ENCODE data around the gene AUH. TPM values are rescaled to one million over a fixed set of nuclear protein-coding genes. Genes with fewer than 3 reads are reported as not detected.

AUH gene
- total and polyA plus RNA-seq, 9 of the 15 experiments (the other 6 are each of a cell fraction or from before 2014, with no cell fraction given): 3.4 to 29.0 (median 10.1) TPM

GRCh38 chr9:91395106-91395552 is 33.4 kb upstream of the AUH start:
- Histone ChIP-seq H3K9me1 (ENCODE audit: control insufficient read depth, insufficient read depth, low read length) (no peaks in the 10 kb centered on the region), H3K4me3 (no peak overlapping the region), H3K27me3 (ENCODE audit: control insufficient read depth in 2 of 2, insufficient read depth in 2 of 2, low read length in 2 of 2) (no peaks in the 10 kb centered on the region), H3K79me2 (ENCODE audit: control insufficient read depth, insufficient read depth, low read length) (no peaks in the 10 kb centered on the region), H3K9ac (ENCODE audit: insufficient read depth in 1 of 2, low read depth in 2 of 2, low read length in 2 of 2) (no peak overlapping the region), H3K4me1 (replicated peaks in 1 of 2; ENCODE audit: control insufficient read depth in 2 of 2, insufficient read depth in 2 of 2, low read length in 2 of 2) (no peaks in the 10 kb centered on the region), H2AFZ (ENCODE audit: low read depth, low read length) (no peak overlapping the region), H3K27ac (ENCODE audit: extremely low read depth, low read depth, low read length) (no peak overlapping the region), H3K4me2 (ENCODE audit: insufficient read depth, low read length) (no peak overlapping the region), H4K20me1 (replicated peaks; ENCODE audit: control insufficient read depth, insufficient read depth, low read length) (no peaks in the 10 kb centered on the region), H3K36me3 (ENCODE audit: control insufficient read depth, insufficient read depth, low read length) (no peaks in the 10 kb centered on the region), H3K9me3 (replicated peaks; ENCODE audit: control insufficient read depth, insufficient read depth, low read depth, low read length) (no peaks in the 10 kb centered on the region)
- FAIRE-seq: no peak
- intact Hi-C loops (cut with micrococcal nuclease) (no loop called here), in situ Hi-C loops (cut with MboI) (no loop called here)
- ATAC-seq: no peak
- BruUV-seq (replicated peaks): no TSS peak
- 32% methylated on average over 4 of the region's 4 CpGs for WGBS (ENCODE audit: insufficient coverage, low coverage, missing lambda C conversion rate)
- DNase-seq (ENCODE audit: extremely low read depth in 1 of 4, low spot score in 3 of 4): no peak
- ChIA-PET CTCF (ENCODE audit: low intra/inter-chr PET ratio) (no interaction called here), POLR2A (no interaction called here)
- TF ChIP-seq CEBPB (tag; IDR thresholded peaks at IDR 0.05) (peak; percentile 96), ZNF347 (CRISPR knock-in tag; IDR thresholded peaks at IDR 0.05; ENCODE audit: low read depth) (no peak), CEBPG (CRISPR knock-in tag; IDR thresholded peaks at IDR 0.05) (peak; percentile 39; the same call in 1 of the 2 replicates), CEBPG (tag; conservative IDR thresholded peaks at IDR 0.05 in 1 of 2, IDR thresholded peaks at IDR 0.05 in 1 of 2) (peak; percentile 60 to 67; a peak in 3 of 4 replicates), EP400 (IDR thresholded peaks at IDR 0.05) (no peak)

GRCh38 chr9:91393826-91394225 is 32.1 kb upstream of the AUH start:
- Histone ChIP-seq H3K79me2 (ENCODE audit: control insufficient read depth, insufficient read depth, low read length) (no peaks in the 10 kb centered on the region), H3K36me3 (ENCODE audit: control insufficient read depth, insufficient read depth, low read length) (no peaks in the 10 kb centered on the region), H2AFZ (ENCODE audit: low read depth, low read length) (no peak overlapping the region), H3K27me3 (ENCODE audit: control insufficient read depth in 2 of 2, insufficient read depth in 2 of 2, low read length in 2 of 2) (no peaks in the 10 kb centered on the region), H3K4me3 (no peak overlapping the region), H3K9ac (ENCODE audit: insufficient read depth in 1 of 2, low read depth in 2 of 2, low read length in 2 of 2) (no peak overlapping the region), H4K20me1 (replicated peaks; ENCODE audit: control insufficient read depth, insufficient read depth, low read length) (no peaks in the 10 kb centered on the region), H3K4me1 (replicated peaks in 1 of 2; ENCODE audit: control insufficient read depth in 2 of 2, insufficient read depth in 2 of 2, low read length in 2 of 2) (no peaks in the 10 kb centered on the region), H3K4me2 (ENCODE audit: insufficient read depth, low read length) (no peak overlapping the region), H3K9me1 (ENCODE audit: control insufficient read depth, insufficient read depth, low read length) (no peaks in the 10 kb centered on the region), H3K27ac (ENCODE audit: extremely low read depth, low read depth, low read length) (no peak overlapping the region), H3K9me3 (replicated peaks; ENCODE audit: control insufficient read depth, insufficient read depth, low read depth, low read length) (no peaks in the 10 kb centered on the region)
- BruUV-seq (replicated peaks): no TSS peak
- TF ChIP-seq ZNF695 (CRISPR knock-in tag; IDR thresholded peaks at IDR 0.05): no peak
- TF ChIP-seq U2AF1 (optimal IDR thresholded peaks at IDR 0.05; ENCODE audit: low read depth, low read length): no peak
- TF ChIP-seq ZNF740 (CRISPR knock-in tag; IDR thresholded peaks at IDR 0.05): no peak
- TF ChIP-seq ZNF740 (tag; IDR thresholded peaks at IDR 0.05): no peak
- TF ChIP-seq TAF7 (tag; IDR thresholded peaks at IDR 0.05): no peak
- TF ChIP-seq ZNF589 (CRISPR knock-in tag; IDR thresholded peaks at IDR 0.05; ENCODE audit: low read depth): no peak
- no peak for TF ChIP-seq SMARCB1 (IDR thresholded peaks at IDR 0.05; ENCODE audit: insufficient read length, low read depth)
- TF ChIP-seq NFIC (IDR thresholded peaks at IDR 0.05): no peak
- TF ChIP-seq RBM39 (optimal IDR thresholded peaks at IDR 0.05; ENCODE audit: low read depth, low read length): no peak
- TF ChIP-seq ZNF3 (CRISPR knock-in tag; IDR thresholded peaks at IDR 0.05): no peak
- no peak for TF ChIP-seq VEZF1 (CRISPR knock-in tag; IDR thresholded peaks at IDR 0.05)
- no peak for DNase-seq (ENCODE audit: extremely low read depth in 1 of 4, low spot score in 3 of 4)
- POLR2A ChIA-PET: interaction anchor here (0.6 to 0.7 kb wide), 2 partner anchors 318 to 429 kb away, joined by 3 read pairs; no protein-coding TSS in a partner anchor
- CTCF ChIA-PET (ENCODE audit: low intra/inter-chr PET ratio): no interaction called here
- in situ Hi-C loops (cut with MboI) (no loop called here), intact Hi-C loops (cut with micrococcal nuclease) (no loop called here)
- no peak for ATAC-seq
- FAIRE-seq: no peak
- WGBS (ENCODE audit: insufficient coverage, low coverage, missing lambda C conversion rate): 65% methylated on average over 5 of the region's 5 CpGs

Data from K562 (cell line).